Gastrocnemius medialis (tissue), 4 donors: Measurements from ENCODE around the gene BNC2.

ENCODE experiments used
- POLR2A ChIP-seq, 2 donors: fragments of 450-650 bp; IDR thresholded peaks; one replicate each; pipeline ENCODE4 v1.6.1; 2017; ENCODE audit warnings: antibody characterized with exemption in 2 of 2, mild to moderate bottlenecking in 2 of 2, moderate library complexity in 2 of 2
- TF ChIP-seq, protein P1 (sequence below), 5 experiments: fragments of 450-650 bp in 3 of 5; fragments of 200-600 bp in 2 of 5; sonication (generic) in 2 of 5; IDR thresholded peaks in 4 of 5; conservative IDR thresholded peaks in 1 of 5; 1 replicate in 4 of 5; 2 replicates in 1 of 5; pipeline ENCODE4 v1.5.1; 2016 to 2019; ENCODE audit warnings: antibody characterized with exemption in 5 of 5, mild to moderate bottlenecking in 3 of 5, moderate library complexity in 3 of 5

DNA sequence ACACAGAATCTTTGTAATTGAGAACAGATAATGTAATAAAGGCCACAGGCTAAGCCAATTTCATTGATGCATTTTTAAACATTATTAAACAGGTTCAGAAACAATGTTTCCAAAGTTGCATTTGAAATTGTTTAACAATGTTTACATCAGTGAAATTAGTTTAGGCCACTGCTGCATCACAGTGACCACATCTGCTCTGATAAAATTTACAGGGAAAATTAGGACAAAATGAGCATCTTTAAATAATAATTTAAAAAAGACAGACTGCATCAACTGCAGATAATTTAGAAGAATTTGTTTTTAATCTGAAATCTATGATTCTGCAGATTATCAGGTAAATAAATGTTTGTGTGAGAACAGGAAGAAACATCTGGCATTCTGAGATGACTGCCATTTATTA, 420.4 kb downstream of the BNC2 start:
- no peak for TF ChIP-seq POLR2A (IDR thresholded peaks at IDR 0.05)
- TF ChIP-seq, protein P1, sequence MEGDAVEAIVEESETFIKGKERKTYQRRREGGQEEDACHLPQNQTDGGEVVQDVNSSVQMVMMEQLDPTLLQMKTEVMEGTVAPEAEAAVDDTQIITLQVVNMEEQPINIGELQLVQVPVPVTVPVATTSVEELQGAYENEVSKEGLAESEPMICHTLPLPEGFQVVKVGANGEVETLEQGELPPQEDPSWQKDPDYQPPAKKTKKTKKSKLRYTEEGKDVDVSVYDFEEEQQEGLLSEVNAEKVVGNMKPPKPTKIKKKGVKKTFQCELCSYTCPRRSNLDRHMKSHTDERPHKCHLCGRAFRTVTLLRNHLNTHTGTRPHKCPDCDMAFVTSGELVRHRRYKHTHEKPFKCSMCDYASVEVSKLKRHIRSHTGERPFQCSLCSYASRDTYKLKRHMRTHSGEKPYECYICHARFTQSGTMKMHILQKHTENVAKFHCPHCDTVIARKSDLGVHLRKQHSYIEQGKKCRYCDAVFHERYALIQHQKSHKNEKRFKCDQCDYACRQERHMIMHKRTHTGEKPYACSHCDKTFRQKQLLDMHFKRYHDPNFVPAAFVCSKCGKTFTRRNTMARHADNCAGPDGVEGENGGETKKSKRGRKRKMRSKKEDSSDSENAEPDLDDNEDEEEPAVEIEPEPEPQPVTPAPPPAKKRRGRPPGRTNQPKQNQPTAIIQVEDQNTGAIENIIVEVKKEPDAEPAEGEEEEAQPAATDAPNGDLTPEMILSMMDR (IDR thresholded peaks at IDR 0.05 in 4 of 5, conservative IDR thresholded peaks at IDR 0.05 in 1 of 5) = no peak
